ENCODE data around the gene CENPP.

CENPP gene

GRCh38 chr9:92341578-92341977 lies 15.8 kb downstream of the CENPP start:
- H3K27ac ChIP-seq (ENCODE audit: insufficient read depth, low read depth, low read length, poor library complexity, severe bottlenecking), result no peak overlapping the region

GRCh38 chr9:92342825-92343488 lies 17.2 kb downstream of the CENPP start:
- H3K9me3 ChIP-seq (ENCODE audit: control insufficient read depth, low read length), result no peaks in the 10 kb centered on the region
- H3K4me1 ChIP-seq (ENCODE audit: control insufficient read depth, insufficient read depth, low read length), result no peaks in the 10 kb centered on the region
- H3K27ac ChIP-seq (ENCODE audit: insufficient read depth, low read depth, low read length, poor library complexity, severe bottlenecking), result no peak overlapping the region
- no peak overlapping the region for H3K4me3 ChIP-seq (ENCODE audit: insufficient read depth, low read depth, low read length)
- H3K36me3 ChIP-seq (ENCODE audit: control insufficient read depth, insufficient read depth, low read length), result peaks cover 3% of the 10 kb centered on the region
- WGBS, 2 experiments, result 86% methylated on average over 1 of the region's 1 CpG; no CpG with 5 or more reads in 1 of the 2 experiments
- H3K27me3 ChIP-seq (ENCODE audit: control insufficient read depth, insufficient read depth, low read length, poor library complexity, severe bottlenecking), result no peaks in the 10 kb centered on the region

More at GRCh38 chr9:92341578-92341977, 15.8 kb downstream of the CENPP start:
- Histone ChIP-seq H3K4me1 (ENCODE audit: control insufficient read depth, insufficient read depth, low read length) (no peaks in the 10 kb centered on the region), H3K4me3 (ENCODE audit: insufficient read depth, low read depth, low read length) (no peak overlapping the region), H3K9me3 (ENCODE audit: control insufficient read depth, low read length) (no peaks in the 10 kb centered on the region), H3K36me3 (ENCODE audit: control insufficient read depth, insufficient read depth, low read length) (peaks cover 3% of the 10 kb centered on the region), H3K27me3 (ENCODE audit: control insufficient read depth, insufficient read depth, low read length, poor library complexity, severe bottlenecking) (no peaks in the 10 kb centered on the region)
- WGBS, 2 experiments, result 97 to 98% methylated on average over 1 of the region's 1 CpG

- Histone ChIP-seq H3K4me1 (ENCODE audit: control insufficient read depth, insufficient read depth, low read length) (no peaks in the 10 kb centered on the region), H3K4me3 (ENCODE audit: insufficient read depth, low read depth, low read length) (no peak overlapping the region), H3K36me3 (ENCODE audit: control insufficient read depth, insufficient read depth, low read length) (no peaks in the 10 kb centered on the region), H3K27ac (ENCODE audit: insufficient read depth, low read depth, low read length, poor library complexity, severe bottlenecking) (no peak overlapping the region), H3K9me3 (ENCODE audit: control insufficient read depth, low read length) (no peaks in the 10 kb centered on the region), H3K27me3 (ENCODE audit: control insufficient read depth, insufficient read depth, low read length, poor library complexity, severe bottlenecking) (no peaks in the 10 kb centered on the region)
These were observed 19.8 kb downstream of the CENPP start for GRCh38 chr9:92345582-92345981.

GRCh38 chr9:92349771-92350739 lies 24.3 kb downstream of the CENPP start:
- WGBS, 2 experiments, result 92 to 100% methylated on average over 3 to 6 of the region's 7 CpGs
- H3K27ac ChIP-seq (ENCODE audit: insufficient read depth, low read depth, low read length, poor library complexity, severe bottlenecking), result no peak overlapping the region

GRCh38 chr9:92350740-92351133 lies 25.0 kb downstream of the CENPP start:
- Histone ChIP-seq H3K36me3 (ENCODE audit: control insufficient read depth, insufficient read depth, low read length) (no peaks in the 10 kb centered on the region), H3K4me1 (ENCODE audit: control insufficient read depth, insufficient read depth, low read length) (no peaks in the 10 kb centered on the region), H3K27me3 (ENCODE audit: control insufficient read depth, insufficient read depth, low read length, poor library complexity, severe bottlenecking) (no peaks in the 10 kb centered on the region), H3K4me3 (ENCODE audit: insufficient read depth, low read depth, low read length) (no peak overlapping the region), H3K9me3 (ENCODE audit: control insufficient read depth, low read length) (no peaks in the 10 kb centered on the region), H3K27ac (ENCODE audit: insufficient read depth, low read depth, low read length, poor library complexity, severe bottlenecking) (no peak overlapping the region)

More at GRCh38 chr9:92349771-92350739, 24.3 kb downstream of the CENPP start:
- no peak overlapping the region for H3K4me3 ChIP-seq (ENCODE audit: insufficient read depth, low read depth, low read length)
- H3K36me3 ChIP-seq (ENCODE audit: control insufficient read depth, insufficient read depth, low read length), result no peaks in the 10 kb centered on the region
- no peaks in the 10 kb centered on the region for H3K27me3 ChIP-seq (ENCODE audit: control insufficient read depth, insufficient read depth, low read length, poor library complexity, severe bottlenecking)
- H3K9me3 ChIP-seq (ENCODE audit: control insufficient read depth, low read length), result no peaks in the 10 kb centered on the region
- H3K4me1 ChIP-seq (ENCODE audit: control insufficient read depth, insufficient read depth, low read length), result no peaks in the 10 kb centered on the region

- Histone ChIP-seq H3K4me3 (ENCODE audit: insufficient read depth, low read depth, low read length) (no peak overlapping the region), H3K27ac (ENCODE audit: insufficient read depth, low read depth, low read length, poor library complexity, severe bottlenecking) (no peak overlapping the region)
- 91 to 92% methylated on average over 6 of the region's 6 CpGs for WGBS, 2 experiments
These were observed 27.3 kb downstream of the CENPP start for GRCh38 chr9:92353051-92353450.

GRCh38 chr9:92359394-92359995 lies 33.7 kb downstream of the CENPP start:
- no peaks in the 10 kb centered on the region for H3K36me3 ChIP-seq (ENCODE audit: control insufficient read depth, insufficient read depth, low read length)
- H3K4me1 ChIP-seq (ENCODE audit: control insufficient read depth, insufficient read depth, low read length), result no peaks in the 10 kb centered on the region
- no peak overlapping the region for H3K4me3 ChIP-seq (ENCODE audit: insufficient read depth, low read depth, low read length)
- H3K27ac ChIP-seq (ENCODE audit: insufficient read depth, low read depth, low read length, poor library complexity, severe bottlenecking), result no peak overlapping the region
- no peaks in the 10 kb centered on the region for H3K9me3 ChIP-seq (ENCODE audit: control insufficient read depth, low read length)
- H3K27me3 ChIP-seq (ENCODE audit: control insufficient read depth, insufficient read depth, low read length, poor library complexity, severe bottlenecking), result no peaks in the 10 kb centered on the region
- 84 to 88% methylated on average over 2 of the region's 2 CpGs for WGBS, 2 experiments

More at GRCh38 chr9:92353051-92353450, 27.3 kb downstream of the CENPP start:
- no peaks in the 10 kb centered on the region for H3K27me3 ChIP-seq (ENCODE audit: control insufficient read depth, insufficient read depth, low read length, poor library complexity, severe bottlenecking)
- no peaks in the 10 kb centered on the region for H3K4me1 ChIP-seq (ENCODE audit: control insufficient read depth, insufficient read depth, low read length)
- H3K36me3 ChIP-seq (ENCODE audit: control insufficient read depth, insufficient read depth, low read length), result no peaks in the 10 kb centered on the region
- H3K9me3 ChIP-seq (ENCODE audit: control insufficient read depth, low read length), result no peaks in the 10 kb centered on the region

- WGBS, 2 experiments, result 92 to 96% methylated on average over 1 to 2 of the region's 3 CpGs
- Histone ChIP-seq H3K27me3 (ENCODE audit: control insufficient read depth, insufficient read depth, low read length, poor library complexity, severe bottlenecking) (no peaks in the 10 kb centered on the region), H3K4me3 (ENCODE audit: insufficient read depth, low read depth, low read length) (no peak overlapping the region), H3K4me1 (ENCODE audit: control insufficient read depth, insufficient read depth, low read length) (no peaks in the 10 kb centered on the region), H3K27ac (ENCODE audit: insufficient read depth, low read depth, low read length, poor library complexity, severe bottlenecking) (no peak overlapping the region), H3K36me3 (ENCODE audit: control insufficient read depth, insufficient read depth, low read length) (no peaks in the 10 kb centered on the region), H3K9me3 (ENCODE audit: control insufficient read depth, low read length) (no peaks in the 10 kb centered on the region)
These were observed 34.3 kb downstream of the CENPP start for GRCh38 chr9:92360083-92360482.

- no peak overlapping the region for H3K4me3 ChIP-seq (ENCODE audit: insufficient read depth, low read depth, low read length)
- H3K27me3 ChIP-seq (ENCODE audit: control insufficient read depth, insufficient read depth, low read length, poor library complexity, severe bottlenecking), result no peaks in the 10 kb centered on the region
- H3K4me1 ChIP-seq (ENCODE audit: control insufficient read depth, insufficient read depth, low read length), result no peaks in the 10 kb centered on the region
- no peaks in the 10 kb centered on the region for H3K9me3 ChIP-seq (ENCODE audit: control insufficient read depth, low read length)
- H3K27ac ChIP-seq (ENCODE audit: insufficient read depth, low read depth, low read length, poor library complexity, severe bottlenecking), result no peak overlapping the region
- no peaks in the 10 kb centered on the region for H3K36me3 ChIP-seq (ENCODE audit: control insufficient read depth, insufficient read depth, low read length)
- WGBS, 2 experiments, result 6 to 7% methylated on average over 2 of the region's 2 CpGs
These were observed 43.3 kb downstream of the CENPP start for GRCh38 chr9:92369075-92369474.

- Histone ChIP-seq H3K36me3 (ENCODE audit: control insufficient read depth, insufficient read depth, low read length) (no peaks in the 10 kb centered on the region), H3K27me3 (ENCODE audit: control insufficient read depth, insufficient read depth, low read length, poor library complexity, severe bottlenecking) (no peaks in the 10 kb centered on the region), H3K9me3 (ENCODE audit: control insufficient read depth, low read length) (no peaks in the 10 kb centered on the region), H3K4me1 (ENCODE audit: control insufficient read depth, insufficient read depth, low read length) (no peaks in the 10 kb centered on the region), H3K4me3 (ENCODE audit: insufficient read depth, low read depth, low read length) (no peak overlapping the region), H3K27ac (ENCODE audit: insufficient read depth, low read depth, low read length, poor library complexity, severe bottlenecking) (no peak overlapping the region)
- WGBS, 2 experiments, result 94 to 96% methylated on average over 1 of the region's 2 CpGs
These were observed 47.4 kb downstream of the CENPP start for GRCh38 chr9:92373167-92373566.
